Measurements from ENCODE around the gene LRTM2.

Gene LRTM2

DNA sequence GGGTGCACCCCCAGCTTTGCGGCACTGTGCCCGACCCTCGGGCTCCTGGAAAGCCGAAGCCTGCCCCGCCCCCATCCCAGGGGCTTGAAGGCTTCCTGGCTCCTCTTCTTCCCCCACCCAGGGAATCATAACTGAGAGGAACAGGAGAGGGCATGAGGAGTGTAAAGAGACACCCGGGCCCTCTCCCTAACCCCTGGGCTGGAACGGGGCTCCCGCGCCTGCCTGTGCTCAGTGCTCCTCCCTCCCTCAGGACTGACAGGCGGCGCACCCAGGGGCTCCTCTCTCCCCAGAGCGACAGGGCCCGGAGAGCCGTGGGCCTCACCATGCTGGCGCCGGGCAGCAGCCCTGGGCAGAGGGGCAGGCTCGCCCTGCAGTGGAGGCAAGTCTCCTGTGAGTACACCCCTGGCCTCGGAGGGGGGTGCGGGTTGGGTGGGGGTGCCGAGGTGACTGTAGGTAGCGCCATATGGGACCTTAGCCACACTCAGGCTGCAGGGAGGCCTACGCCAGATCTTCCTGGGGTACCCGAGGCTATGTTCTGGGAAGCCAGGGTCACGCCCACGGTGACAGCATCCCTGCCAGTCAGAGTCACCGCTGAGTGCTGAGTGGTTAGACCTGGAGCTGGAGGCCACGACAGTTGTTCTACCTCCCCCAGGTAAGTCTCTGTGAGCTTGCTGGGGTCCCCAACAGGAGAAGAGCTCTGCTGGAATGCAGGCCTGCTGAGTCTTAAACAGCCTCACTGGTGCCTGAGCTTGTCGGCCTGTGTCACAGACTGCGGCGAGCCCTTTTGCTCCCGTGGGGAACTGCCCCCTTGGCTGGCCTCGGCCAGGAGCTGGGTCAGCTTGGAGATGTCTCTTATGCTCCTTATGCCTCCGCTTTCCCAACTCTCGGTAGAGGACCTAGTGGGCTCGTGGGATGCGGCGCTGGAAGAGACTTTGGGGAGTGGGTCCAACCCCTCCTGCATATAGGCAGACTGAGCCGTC lies 7.8 kb downstream of the LRTM2 start:
- no peak for DNase-seq

DNA sequence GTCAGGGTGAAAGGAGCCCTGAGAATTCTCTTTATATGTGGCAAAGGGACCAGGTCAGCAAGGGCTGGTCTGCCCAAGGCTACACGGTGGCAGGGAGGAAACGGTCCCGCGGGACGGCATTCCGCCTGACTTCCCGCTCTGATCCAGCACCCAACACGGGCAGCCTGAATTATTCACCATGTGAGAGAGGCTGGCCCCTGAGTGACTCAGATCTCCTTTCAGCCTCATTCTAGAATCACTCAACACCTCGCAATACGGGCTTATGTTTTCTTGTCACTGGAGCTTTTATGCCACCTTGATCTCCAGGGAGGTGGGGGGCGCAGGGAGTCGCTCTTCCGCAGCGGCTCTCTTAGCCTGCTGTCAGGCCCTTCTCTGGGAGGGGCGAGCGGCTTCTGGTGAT lies 8.5 kb downstream of the LRTM2 start:
- DNase-seq: no peak

DNA sequence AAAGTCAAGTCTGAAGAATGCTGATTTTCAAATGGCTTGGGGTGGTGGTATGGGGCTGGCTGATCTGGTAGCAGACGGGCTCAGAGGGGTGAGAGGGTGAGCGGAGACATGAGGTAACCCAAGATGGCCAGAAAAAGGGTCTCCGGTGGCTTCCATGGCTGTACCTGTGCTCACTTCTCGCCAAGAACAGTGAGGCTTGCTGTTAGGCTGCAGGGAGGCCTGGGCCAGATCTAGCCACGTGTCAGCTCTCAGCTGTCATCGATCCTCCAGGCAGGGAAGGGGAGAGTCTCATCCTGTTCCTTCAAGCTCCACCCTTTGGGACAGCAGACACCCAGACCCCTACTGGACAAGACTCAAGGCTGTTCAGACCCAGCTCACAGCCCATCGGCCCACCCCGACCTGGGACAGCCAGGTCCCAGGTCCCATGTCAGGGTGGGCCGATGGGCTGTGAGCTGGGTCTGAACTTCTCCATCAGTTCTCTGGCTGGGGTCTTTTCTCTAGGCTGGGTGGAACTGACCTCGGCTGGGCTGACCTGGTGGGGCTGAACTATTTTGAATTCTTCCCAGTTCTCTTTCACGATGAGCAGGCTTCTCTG lies 9.0 kb downstream of the LRTM2 start:
- DNase-seq: no peak

DNA sequence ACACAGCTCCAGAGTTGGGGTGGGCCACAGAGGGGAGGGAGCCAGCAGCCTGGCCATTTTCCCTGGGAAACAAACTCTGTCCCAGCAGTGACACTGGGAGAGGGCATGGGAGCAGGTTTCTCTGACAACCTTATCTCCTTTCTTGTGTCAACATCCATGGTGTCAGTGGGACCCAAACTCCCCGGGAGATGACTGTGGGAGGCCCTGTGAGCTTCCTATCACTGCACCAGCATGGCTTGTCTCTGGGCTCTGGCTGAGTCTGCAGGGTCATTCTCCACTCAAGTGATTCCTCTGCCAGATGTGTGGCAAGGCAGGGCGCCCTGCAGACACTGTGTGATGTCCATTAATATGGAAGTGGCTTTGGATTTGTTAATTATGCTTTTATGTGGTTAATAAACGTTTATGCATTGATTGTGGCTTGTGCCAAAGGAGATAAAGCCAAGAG lies 10.1 kb downstream of the LRTM2 start:
- no peak for DNase-seq

DNA sequence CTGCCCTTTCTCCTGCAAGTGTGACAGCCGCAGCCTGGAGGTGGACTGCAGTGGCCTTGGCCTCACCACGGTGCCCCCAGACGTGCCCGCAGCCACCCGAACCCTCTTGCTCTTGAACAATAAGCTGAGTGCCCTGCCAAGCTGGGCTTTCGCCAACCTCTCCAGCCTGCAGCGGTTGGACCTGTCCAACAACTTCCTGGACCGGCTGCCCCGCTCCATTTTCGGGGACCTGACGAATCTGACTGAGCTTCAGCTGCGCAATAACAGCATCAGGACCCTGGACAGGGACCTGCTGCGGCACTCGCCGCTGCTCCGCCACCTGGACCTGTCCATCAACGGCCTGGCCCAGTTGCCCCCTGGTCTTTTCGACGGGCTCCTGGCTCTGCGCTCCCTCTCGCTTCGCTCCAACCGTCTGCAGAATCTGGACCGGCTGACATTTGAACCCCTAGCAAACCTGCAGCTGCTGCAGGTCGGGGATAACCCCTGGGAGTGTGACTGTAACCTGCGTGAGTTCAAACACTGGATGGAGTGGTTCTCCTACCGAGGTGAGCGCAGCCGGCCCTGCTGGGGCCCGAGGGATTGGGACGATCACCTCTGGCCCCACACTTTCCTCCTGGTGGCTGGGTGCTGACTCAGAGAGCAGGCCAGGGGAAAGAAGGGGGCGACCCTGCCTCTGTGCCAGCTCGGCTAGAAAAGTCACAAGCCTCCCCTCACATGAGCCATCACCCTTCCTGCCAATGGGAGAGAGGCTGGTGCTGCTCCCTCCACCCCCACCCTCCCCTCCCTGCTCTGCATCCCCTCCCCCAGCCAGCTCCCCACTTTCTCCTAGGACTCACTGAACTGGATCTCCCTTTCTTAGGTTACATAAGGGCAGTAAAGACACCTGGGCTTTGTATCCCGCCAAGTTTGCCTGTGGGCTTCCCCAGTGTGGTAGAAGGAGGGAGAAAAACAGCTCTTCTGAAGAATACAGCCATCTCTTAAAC lies 10.9 kb downstream of the LRTM2 start:
- DNase-seq: peak in 1 of 58 donors; percentile 11

DNA sequence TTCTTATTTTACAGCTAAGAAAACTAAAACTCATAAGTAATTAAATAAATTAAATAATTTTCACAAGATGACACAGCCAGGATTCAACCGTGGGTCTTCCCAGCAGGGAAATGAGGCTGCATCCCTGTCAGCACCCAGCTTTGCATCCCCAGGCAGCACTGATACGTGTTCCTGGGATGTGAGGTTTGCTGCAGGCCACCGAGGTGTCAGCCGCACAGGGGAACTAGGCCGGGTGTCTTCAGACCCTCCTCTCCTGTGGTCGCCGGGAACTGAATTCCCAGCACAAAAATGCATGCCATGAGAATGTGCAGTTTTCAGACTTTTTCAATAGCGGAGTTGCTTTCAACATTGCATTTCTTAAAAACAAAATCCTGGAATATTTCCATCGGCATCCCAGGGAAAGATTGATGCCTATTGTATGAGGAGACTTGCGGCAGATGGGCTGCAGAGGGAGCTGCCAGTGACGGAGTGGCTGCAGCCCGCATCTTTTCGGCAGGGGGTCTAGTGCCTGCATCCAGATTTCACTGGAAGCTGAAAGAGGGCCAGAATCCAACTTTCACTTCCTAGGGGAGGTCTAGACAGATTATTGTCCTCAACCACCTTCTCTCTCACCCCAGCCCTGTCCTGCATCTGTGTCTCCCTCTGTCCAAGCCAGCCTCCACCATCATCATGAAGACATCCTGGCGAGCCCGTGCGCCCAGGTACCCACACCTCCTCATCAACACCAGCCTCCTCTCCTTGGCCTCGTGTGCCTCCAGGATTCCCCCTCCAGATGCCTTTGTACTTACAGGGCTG lies 12.6 kb downstream of the LRTM2 start:
- DNase-seq: no peak

DNA sequence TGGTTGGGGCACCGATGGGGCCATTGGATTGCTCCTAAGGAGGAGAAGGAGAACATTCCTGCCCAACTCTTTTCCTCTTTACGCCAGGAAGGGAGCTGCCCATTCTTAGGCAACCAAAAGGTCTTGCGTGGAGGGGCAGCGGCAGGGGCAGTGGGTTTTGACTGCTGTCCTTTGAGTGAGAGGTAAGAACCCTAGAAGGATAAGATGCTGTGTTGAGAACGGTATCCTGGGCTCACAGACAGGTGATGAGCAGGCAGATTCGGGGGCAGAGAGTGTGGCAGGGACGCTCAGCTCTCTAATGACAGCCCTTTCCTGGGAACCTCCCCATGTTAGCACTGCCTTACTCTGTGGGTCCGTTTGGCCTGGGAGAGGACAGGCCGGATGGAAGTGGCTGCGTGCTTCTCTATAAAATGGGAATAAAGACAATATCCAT lies 13.2 kb downstream of the LRTM2 start:
- no peak for DNase-seq

DNA sequence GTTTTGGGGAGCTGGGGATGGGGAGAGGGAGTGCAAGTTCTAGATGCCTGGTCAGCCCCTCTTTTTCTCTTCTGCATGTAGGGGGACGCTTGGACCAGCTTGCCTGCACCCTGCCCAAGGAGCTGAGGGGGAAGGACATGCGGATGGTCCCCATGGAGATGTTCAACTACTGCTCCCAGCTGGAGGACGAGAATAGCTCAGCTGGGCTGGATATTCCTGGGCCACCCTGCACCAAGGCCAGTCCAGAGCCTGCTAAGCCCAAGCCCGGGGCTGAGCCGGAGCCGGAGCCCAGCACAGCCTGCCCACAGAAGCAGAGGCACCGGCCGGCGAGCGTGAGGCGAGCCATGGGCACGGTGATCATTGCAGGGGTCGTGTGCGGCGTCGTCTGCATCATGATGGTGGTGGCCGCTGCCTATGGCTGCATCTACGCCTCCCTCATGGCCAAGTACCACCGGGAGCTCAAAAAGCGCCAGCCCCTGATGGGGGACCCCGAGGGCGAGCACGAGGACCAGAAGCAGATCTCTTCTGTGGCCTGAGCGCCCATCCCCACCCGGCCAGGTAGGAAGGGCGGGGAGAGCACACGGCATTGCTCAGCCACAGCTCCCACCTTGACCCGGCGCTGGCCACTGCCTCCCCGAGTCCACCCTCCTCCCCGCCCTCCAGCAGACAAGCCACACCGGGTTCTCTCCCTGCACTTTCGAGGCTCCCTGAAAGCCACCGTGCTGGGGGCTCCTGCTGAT lies 14.0 kb downstream of the LRTM2 start:
- peak in 2 of 58 donors; percentile 28 to 57 for DNase-seq

DNA sequence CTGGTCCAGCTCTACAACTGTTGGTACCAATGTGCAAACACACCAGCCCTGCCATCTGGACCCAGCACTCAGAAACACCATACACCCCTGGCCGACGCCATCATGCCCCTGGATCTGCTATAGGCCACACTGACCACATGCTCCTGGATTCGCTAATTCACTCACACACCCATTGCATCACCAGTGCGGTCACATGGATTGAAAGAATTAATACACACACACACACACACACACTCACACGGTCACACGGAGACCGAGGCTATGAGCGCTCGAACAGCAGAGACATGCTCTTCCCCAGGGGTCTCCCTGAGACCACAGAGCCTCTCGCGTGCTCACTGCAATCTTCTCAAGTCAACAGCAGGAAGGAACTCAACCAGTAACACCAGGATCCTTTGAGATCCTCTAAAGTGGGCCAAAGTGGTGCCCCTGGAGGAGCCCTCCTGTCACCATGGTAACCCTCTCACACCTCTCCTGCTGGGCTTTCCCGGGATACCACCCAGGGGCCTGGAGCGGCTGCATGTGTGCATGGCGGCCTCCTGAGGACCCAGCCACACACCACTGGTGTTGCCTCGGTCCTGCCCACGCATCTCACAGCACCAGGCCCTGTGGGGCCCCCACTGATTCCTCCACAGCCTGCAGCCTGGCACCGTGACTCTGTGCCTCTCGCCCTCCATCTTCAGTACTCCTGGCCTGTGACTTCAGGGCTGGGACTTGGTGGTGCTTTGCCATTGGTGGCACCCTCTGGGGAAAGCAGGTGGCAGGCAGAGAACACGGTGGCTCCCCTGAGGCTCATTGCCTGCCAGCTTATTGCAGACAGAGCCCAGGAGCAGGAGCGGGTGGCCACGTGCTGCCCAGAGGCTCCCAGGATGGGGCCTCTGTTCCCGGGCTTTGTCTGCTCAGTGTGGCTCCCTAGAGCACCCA lies 15.1 kb downstream of the LRTM2 start:
- no peak for DNase-seq

DNA sequence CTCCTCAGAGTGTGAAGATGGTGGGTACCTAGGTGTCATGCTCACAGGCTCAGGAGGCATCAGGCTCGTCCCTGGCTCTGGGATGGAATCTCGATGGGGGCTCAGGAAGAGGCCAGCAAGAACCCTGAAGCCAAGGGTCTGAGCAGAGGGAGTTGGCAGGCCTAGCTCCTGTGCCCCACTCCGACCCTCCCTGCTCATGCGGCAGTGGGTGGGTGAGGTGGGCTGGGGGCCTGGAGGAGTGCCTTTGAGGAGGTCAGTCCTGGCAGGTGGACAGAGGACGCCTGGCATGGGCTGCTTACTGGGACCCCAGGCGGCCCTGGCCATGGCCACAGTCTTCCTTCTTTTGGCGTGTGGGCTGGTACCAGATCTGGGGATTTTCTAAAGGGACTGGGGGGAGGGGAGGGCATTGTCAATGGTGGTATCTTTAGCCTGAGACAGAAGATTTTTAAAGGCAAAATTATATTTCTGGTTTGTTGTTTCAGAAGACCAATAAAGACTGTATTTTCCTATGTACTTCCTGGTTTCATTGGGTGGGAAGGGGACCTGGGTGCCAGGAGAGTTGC lies 16.0 kb downstream of the LRTM2 start:
- no peak for DNase-seq

DNA sequence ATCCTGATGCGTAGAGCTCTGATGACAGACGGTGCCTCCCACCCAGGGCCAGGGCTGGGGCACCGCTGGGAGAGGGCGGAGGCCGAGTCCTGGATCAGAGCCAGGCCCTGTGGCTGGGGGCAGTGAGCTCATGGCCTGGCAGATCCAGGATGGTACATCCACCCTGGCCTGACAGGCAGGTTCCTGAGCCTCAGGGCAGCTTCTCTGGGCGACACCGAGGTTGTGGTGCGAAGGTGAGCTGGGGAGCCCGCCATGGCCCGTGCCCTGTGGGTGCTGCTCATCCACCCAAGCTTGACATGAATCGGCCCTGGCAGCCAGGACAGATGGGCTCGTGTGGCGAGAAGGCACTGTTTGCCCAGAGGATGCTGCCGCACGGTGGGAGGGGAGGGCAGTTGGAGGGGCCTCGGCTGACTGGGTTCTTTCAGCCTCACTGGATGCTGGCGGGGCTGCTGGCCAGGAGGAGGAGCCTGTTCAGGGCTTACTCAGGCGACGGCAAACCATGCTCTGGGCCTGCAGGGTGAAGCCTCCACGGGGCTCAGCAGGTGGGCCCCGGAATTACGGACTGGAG lies 16.6 kb downstream of the LRTM2 start:
- DNase-seq: peak in 44 of 58 donors; percentile 14 to 76 (median 50)

DNA sequence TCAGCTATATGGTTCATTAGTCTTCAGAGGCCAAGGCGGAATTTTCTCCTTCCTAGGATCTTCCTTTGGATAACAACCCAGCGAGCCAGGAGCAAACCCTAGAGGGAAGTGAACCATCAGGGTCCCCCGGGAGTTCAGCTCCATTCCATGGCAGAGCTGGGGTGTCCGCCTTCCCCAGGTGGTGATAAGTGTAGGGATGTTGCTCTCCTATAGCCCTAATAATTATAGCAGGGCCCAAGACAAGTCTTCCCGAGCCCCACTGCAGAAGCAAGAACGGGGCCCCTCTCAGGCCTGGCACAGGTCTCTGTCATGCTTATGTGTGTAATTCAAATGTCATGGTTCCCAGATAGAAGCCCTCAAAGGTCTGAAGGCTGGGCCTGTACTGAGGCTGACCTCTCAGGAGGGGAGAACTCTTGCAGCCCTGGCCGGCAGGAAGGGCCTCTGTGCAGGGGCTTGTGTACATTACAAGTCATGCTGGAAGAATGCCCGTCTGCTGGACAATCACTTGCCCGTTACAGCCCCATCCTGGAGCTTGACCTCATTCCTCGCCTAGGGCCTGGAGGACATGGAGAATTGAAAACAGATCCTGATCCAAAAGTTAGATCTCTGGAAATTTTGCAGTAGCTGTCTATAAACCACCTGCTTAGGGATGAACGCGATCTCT lies 17.3 kb downstream of the LRTM2 start:
- no peak for DNase-seq

DNA sequence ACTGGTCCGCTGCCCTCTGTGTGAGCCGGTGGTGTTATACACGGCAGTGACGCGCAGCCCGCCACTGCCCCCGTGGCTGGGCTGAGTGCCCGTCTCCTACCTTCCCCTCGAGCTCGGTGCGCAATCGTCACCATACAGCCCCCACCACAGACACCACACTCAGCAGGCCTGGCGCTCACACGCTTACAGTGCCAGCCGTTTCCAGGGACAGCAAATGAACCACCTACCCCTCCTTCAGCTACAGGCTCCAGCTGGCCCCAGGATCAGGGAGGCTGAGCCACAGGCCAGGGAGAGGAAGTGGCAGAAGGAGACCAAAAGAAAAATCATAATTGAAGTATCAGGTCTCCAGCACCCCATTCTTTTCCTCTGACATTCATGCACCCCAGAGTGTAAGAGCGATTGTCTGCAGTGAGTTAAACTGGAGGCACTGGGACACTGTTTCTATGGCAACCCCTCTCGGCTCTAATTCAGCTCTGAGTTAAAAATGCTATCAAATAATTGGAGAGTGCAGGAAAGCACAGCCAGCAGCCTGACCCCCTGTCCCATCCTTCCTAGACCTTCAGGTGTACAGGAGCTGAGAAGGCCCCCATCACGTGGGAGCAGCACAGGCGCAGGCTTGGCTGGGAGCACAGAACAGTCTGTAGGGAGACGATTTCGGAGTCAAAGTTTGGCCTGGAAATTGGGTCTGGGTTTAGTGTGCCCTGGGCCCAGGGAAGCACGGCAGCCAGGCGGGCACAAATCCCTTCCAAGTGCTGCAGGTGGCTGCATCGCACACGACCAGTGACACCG lies 18.0 kb downstream of the LRTM2 start:
- peak in 39 of 58 donors; percentile 18 to 74 (median 48) for DNase-seq

DNA sequence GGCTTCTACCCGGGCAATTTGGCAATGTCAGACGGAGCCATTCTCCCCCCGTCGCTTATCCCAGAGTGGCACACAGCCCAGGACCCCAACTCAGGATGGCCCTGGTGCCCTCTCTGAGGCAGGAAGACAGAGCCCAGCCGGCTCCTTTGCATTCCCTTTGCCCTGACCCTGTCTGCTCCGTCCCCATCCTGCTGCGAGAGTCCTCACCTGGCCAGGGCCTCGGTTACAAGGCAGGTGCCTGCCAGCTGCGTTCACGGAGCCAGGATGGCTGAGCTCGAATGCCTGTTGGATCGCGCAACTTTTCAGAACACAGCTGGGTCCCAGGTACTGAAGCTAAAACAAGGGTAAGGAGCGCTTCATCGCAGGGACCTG lies 18.6 kb downstream of the LRTM2 start:
- DNase-seq: no peak

DNA sequence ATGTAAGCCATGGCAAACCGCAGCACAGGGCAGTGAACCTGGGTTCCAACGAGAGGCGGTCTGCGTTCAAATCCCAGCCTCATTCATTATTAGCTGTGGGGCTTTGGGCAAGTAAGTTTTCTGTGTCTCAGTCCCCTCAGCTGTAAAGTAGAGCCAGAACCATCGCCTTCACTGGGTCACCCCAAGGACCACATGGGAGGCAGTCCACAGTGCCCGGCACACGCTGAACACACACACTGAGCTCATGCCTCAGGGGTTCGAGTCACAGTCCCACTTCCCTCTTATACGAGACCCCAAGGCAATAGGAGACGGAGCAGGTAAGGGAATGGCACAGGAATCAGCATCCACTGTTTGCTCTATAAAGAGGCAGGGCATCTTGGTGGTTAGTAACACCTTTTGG lies 19.1 kb downstream of the LRTM2 start:
- no peak for DNase-seq
